MCF 10A (cell line): ENCODE results near the gene IL22RA2. TPM values are rescaled to one million over a fixed set of nuclear protein-coding genes. Genes with fewer than 3 reads are reported as not detected.

Experiments used
- BruUV-seq: library from RNA; stranded (reverse); fragments of 400-500 nt; replicated peaks from 2 replicates; lab custom pipeline; 2021; lab: Mats Ljungman, UMichigan
- CTCF ChIA-PET: fragments of 300-600 bp; sonication (Branson Sonifier 250); formaldehyde crosslinking; extraction: SDS; loops from one replicate; lab custom pipeline; 2021; ENCODE audit warnings: antibody characterized with exemption, inconsistent platforms; lab: Yijun Ruan, JAX
- POLR2A ChIA-PET: fragments of 300-600, 350-650 bp; sonication (Branson Sonifier 250); formaldehyde crosslinking; extraction: SDS; loops from one replicate; lab custom pipeline; 2020; ENCODE audit warnings: antibody characterized with exemption, inconsistent platforms; lab: Yijun Ruan, JAX
- DNase-seq: peaks from one replicate; pipeline ENCODE4 v3.0.0-alpha.2; 2018; ENCODE audit not compliant: unreplicated experiment
- H3K27ac Mint-ChIP-seq: one replicate; pipeline ENCODE4 v1.8.0; 2022; ENCODE audit warnings: mild to moderate bottlenecking, low read depth, mixed read lengths; ENCODE audit not compliant: unreplicated experiment
- H3K27me3 Mint-ChIP-seq: one replicate; pipeline ENCODE4 v1.8.0; 2022; ENCODE audit warnings: mixed read lengths; ENCODE audit not compliant: insufficient read depth, unreplicated experiment
- H3K36me3 Mint-ChIP-seq: one replicate; pipeline ENCODE4 v1.8.0; 2022; ENCODE audit warnings: mild to moderate bottlenecking, moderate library complexity, mixed read lengths; ENCODE audit not compliant: insufficient read depth, unreplicated experiment
- H3K4me1 Mint-ChIP-seq: one replicate; pipeline ENCODE4 v1.8.0; 2022; ENCODE audit warnings: mixed read lengths; ENCODE audit not compliant: insufficient read depth, unreplicated experiment
- H3K4me3 Mint-ChIP-seq: one replicate; pipeline ENCODE4 v1.8.0; 2022; ENCODE audit warnings: mild to moderate bottlenecking, moderate library complexity, mixed read lengths; ENCODE audit not compliant: unreplicated experiment
- H3K9me3 Mint-ChIP-seq: one replicate; pipeline ENCODE4 v1.8.0; 2022; ENCODE audit warnings: mixed read lengths; ENCODE audit not compliant: unreplicated experiment
- CTCF ChIP-seq: fragments of 200-600 bp; IDR thresholded peaks from one replicate; pipeline ENCODE4 v1.8.0; 2022; ENCODE audit warnings: antibody characterized with exemption, mild to moderate bottlenecking; ENCODE audit not compliant: unreplicated experiment
- intact Hi-C: fragments of 100-400 bp; cut with micrococcal nuclease; formaldehyde crosslinking; loops from 2 replicates; pipeline ENCODE4 v1.14.1; 2022
- total RNA-seq: library from RNA; stranded (reverse); gene quantifications from 2 replicates; pipeline ENCODE4 v1.2.3, GENCODE V29; 2022

Gene IL22RA2
- total RNA-seq, 1 experiment from 2014 or later = not detected

- intact Hi-C loops = no loop called here
- no peak overlapping the region for H3K27ac Mint-ChIP-seq
- no peaks in the 10 kb centered on the region for H3K27me3 Mint-ChIP-seq
- no peak for DNase-seq
- no peak for TF ChIP-seq CTCF
- POLR2A ChIA-PET = no interaction called here
- CTCF ChIA-PET = interaction anchor here (1.0 to 1.5 kb wide), 3 partner anchors 10 to 81 kb away, joined by 3 read pairs; no protein-coding TSS in a partner anchor
- H3K9me3 Mint-ChIP-seq = peaks cover 8% of the 10 kb centered on the region
- no TSS peak for BruUV-seq
- no peaks in the 10 kb centered on the region for H3K36me3 Mint-ChIP-seq
- H3K4me3 Mint-ChIP-seq = no peak overlapping the region
- no peaks in the 10 kb centered on the region for H3K4me1 Mint-ChIP-seq
Observed at GRCh38 chr6:137175157-137175867, 1.9 kb upstream of the IL22RA2 start.

DNA sequence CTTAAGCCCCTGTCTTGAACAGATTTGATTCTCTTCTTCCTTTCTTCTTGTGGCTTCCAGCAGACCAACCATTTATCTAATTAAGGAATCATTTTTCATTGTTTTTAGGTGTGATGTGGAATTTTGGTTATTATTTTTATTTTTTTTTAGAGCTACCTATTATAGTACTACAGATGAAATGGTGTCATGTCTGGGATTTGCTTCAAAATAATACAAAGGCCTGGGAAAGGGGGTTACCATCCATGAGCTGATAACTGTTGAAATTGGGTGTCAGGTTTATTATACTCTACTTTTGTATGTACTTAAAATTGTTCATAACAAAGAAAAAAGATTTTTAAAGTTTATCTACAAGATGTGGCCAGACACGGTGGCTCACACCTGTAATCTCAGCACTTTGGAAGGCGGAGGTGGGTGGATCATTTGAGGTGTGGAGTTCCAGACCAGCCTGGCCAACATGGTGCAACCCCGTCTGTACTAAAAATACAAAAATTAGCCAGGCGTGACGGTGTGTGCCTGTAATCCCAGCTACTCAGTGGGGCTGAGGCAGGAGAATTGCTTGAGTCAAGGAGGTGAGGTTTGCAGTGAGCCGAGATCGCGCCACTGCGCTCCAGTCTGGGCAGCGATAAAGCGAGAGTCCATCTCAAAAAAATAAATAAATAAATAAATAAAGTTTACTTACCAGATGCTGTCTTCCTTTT is 561 bp downstream of the IL22RA2 start:
- H3K36me3 Mint-ChIP-seq = no peaks in the 10 kb centered on the region
- no peaks in the 10 kb centered on the region for H3K27me3 Mint-ChIP-seq
- ChIA-PET CTCF (no interaction called here), POLR2A (interaction anchor here (0.7 to 1.2 kb wide), 3 partner anchors 11 to 75 kb away, joined by 3 to 4 read pairs (median 4); no protein-coding TSS in a partner anchor)
- DNase-seq = no peak
- no peaks in the 10 kb centered on the region for H3K9me3 Mint-ChIP-seq
- no TSS peak for BruUV-seq
- H3K27ac Mint-ChIP-seq = peak overlapping the region; percentile 23
- H3K4me3 Mint-ChIP-seq = no peak overlapping the region
- no peak for TF ChIP-seq CTCF
- intact Hi-C loops = no loop called here
- H3K4me1 Mint-ChIP-seq = no peaks in the 10 kb centered on the region

DNA sequence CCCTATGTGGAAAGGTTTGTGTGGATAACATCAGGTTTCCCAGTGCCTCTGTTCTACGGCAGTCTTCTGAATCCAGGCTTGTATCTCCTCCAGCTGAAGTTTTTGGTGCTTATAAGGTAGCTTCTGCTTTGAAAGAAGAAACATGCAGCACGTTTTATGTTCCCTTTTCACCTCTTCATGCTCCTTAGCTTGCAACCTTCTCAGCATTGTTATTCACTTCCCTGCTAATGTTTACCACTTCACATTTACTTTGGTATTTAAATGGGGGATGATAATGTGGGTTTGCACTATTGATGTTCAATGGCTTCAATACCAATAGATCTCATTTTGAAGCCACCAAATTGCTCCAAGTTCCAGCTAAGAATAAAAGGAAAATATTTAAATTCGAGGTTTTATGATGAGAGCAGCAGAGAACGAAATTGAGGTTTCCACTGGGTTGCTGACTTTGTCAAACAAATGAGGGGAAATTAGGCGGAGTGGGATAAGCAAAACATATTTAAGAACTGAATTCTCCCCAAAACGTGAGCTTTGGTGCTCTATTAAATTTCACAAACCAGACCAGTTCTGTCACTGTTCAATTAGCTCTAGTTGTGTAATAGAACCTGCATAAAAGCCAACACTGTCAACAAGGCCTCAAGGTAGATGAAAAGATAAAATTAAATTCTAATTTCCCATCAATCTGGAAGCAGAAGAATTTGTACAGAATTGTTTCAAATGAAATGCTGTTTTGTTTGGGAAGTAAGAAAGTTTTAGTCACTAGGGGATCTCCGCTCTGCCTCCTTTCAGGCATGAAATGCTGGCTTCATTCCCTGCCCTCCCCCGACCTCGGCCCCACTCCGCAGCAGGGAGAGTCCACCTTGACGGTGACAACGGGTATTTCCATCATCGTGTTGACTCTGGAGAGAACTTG is 1.4 kb downstream of the IL22RA2 start:
- ChIA-PET CTCF (interaction anchor here (0.6 to 1.9 kb wide), 5 partner anchors 10 to 1940 kb away, joined by 3 to 6 read pairs (median 3); no protein-coding TSS in a partner anchor), POLR2A (interaction anchor here (0.6 to 1.2 kb wide), 4 partner anchors 11 to 1239 kb away, joined by 3 to 4 read pairs (median 4); no protein-coding TSS in a partner anchor)
- Mint-ChIP-seq H3K4me3 (no peak overlapping the region), H3K27ac (peak overlapping the region; percentile 23), H3K4me1 (no peaks in the 10 kb centered on the region), H3K36me3 (no peaks in the 10 kb centered on the region), H3K9me3 (no peaks in the 10 kb centered on the region), H3K27me3 (no peaks in the 10 kb centered on the region)
- intact Hi-C loops = no loop called here
- no peak for DNase-seq
- no TSS peak for BruUV-seq
- TF ChIP-seq CTCF = no peak
